Uterus (tissue), 4 donors: ENCODE measurements around the gene SGMS1. TPM values are rescaled to one million over a fixed set of nuclear protein-coding genes. Genes with fewer than 3 reads are reported as not detected.
"Not testable (repeated sequence)": the region's sequence is repeated elsewhere in the genome, so short reads cannot be mapped to it uniquely, and the experiment has no call there.

ENCODE experiments used
- DNase-seq, 2 donors: peaks; one replicate each; pipeline ENCODE4 v3.0.0-alpha.2; 2019 to 2020
- H3K27ac ChIP-seq, 2 donors: fragments of 200-600 bp; sonication (generic); 1 replicate in 1 of 2; 2 replicates in 1 of 2; pipeline ENCODE4 v1.5.1; 2016 to 2018
- H3K27me3 ChIP-seq, 2 donors: fragments of 200-600 bp; sonication (generic); one replicate each; pipeline ENCODE4 v1.5.1; 2018 to 2019; ENCODE audit warnings: control low read depth in 1 of 2
- H3K36me3 ChIP-seq, 2 donors: fragments of 200-600 bp; sonication (generic); one replicate each; pipeline ENCODE4 v1.5.1; 2019; ENCODE audit warnings: control low read depth in 1 of 2
- H3K4me1 ChIP-seq, 2 donors: fragments of 200-600 bp; sonication (generic); one replicate each; pipeline ENCODE4 v1.5.1; 2018 to 2019; ENCODE audit warnings: control low read depth in 1 of 2
- H3K4me3 ChIP-seq, 2 donors: fragments of 200-600 bp; sonication (generic); 1 replicate in 1 of 2; 2 replicates in 1 of 2; pipeline ENCODE4 v1.5.1; 2018 to 2019; ENCODE audit warnings: mild to moderate bottlenecking in 1 of 2
- H3K9me3 ChIP-seq, 2 donors: fragments of 200-600 bp; sonication (generic); one replicate each; pipeline ENCODE4 v1.5.1; 2019; ENCODE audit warnings: control low read depth in 1 of 2
- CTCF ChIP-seq, 4 experiments: fragments of 200-600 bp in 2 of 4; fragments of 450-650 bp in 2 of 4; sonication (generic) in 2 of 4; IDR thresholded peaks; one replicate each; pipeline ENCODE4 v1.5.1; 2016 to 2019; ENCODE audit warnings: antibody characterized with exemption in 4 of 4, mild to moderate bottlenecking in 2 of 4, moderate library complexity in 1 of 4
- POLR2A ChIP-seq, 2 donors: fragments of 450-650 bp; IDR thresholded peaks; one replicate each; pipeline ENCODE4 v1.6.1; 2016; ENCODE audit warnings: antibody characterized with exemption in 2 of 2, mild to moderate bottlenecking in 1 of 2, moderate library complexity in 1 of 2
- intact Hi-C: fragments of 100-400 bp; cut with DNase I; formaldehyde crosslinking; loops from one replicate; pipeline ENCODE4 v1.15.1; 2023; ENCODE audit warnings: low total_unique reads
- total RNA-seq, 4 donors: library from RNA; depleted of rRNA in 3 of 4; stranded (reverse); fragments of >200 nt in 3 of 4; gene quantifications; one replicate each; pipeline versions ENCODE4 v1.1.0 to v1.2.4, GENCODE V29; 2014 to 2023
- donor health status: DM: yes; HTN: yes; CAD: no.

SGMS1 gene
- total RNA-seq, 4 donors from 2014 or later, result 38.0 to 102 (median 57.7) TPM

GRCh38 chr10:50361946-50362345 is 261.8 kb downstream of the SGMS1 start:
- no peak overlapping the region for H3K27ac ChIP-seq

GRCh38 chr10:50360077-50360850 is 263.5 kb downstream of the SGMS1 start:
- Histone ChIP-seq H3K36me3 (no peaks in the 10 kb centered on the region), H3K27me3 (no peaks in the 10 kb centered on the region), H3K4me3 (no peak overlapping the region), H3K27ac (peak overlapping the region; percentile 24 to 39), H3K4me1 (no peaks in the 10 kb centered on the region), H3K9me3 (no peaks in the 10 kb centered on the region)
- TF ChIP-seq POLR2A (IDR thresholded peaks at IDR 0.05) (no peak), CTCF (IDR thresholded peaks at IDR 0.05) (no peak)
- intact Hi-C loops, result no loop called here
- no peak for DNase-seq

More at GRCh38 chr10:50361946-50362345, 261.8 kb downstream of the SGMS1 start:
- Histone ChIP-seq H3K27me3 (no peaks in the 10 kb centered on the region), H3K4me3 (no peak overlapping the region), H3K36me3 (no peaks in the 10 kb centered on the region), H3K4me1 (no peaks in the 10 kb centered on the region), H3K9me3 (no peaks in the 10 kb centered on the region)
- no peak for TF ChIP-seq POLR2A (IDR thresholded peaks at IDR 0.05)
- no peak for TF ChIP-seq CTCF (IDR thresholded peaks at IDR 0.05)
- no peak for DNase-seq
- intact Hi-C loops, result no loop called here

- H3K27me3 ChIP-seq, result no peaks in the 10 kb centered on the region
- no peak overlapping the region for H3K4me3 ChIP-seq
- DNase-seq, result no peak
- no peaks in the 10 kb centered on the region for H3K36me3 ChIP-seq
- H3K9me3 ChIP-seq, result no peaks in the 10 kb centered on the region
- no peak for TF ChIP-seq CTCF (IDR thresholded peaks at IDR 0.05)
- TF ChIP-seq POLR2A (IDR thresholded peaks at IDR 0.05), result no peak
- no peaks in the 10 kb centered on the region for H3K4me1 ChIP-seq
- intact Hi-C loops, result no loop called here
- H3K27ac ChIP-seq, result no peak overlapping the region
Measured at GRCh38 chr10:50358925-50359687, 264.6 kb downstream of the SGMS1 start.

GRCh38 chr10:50358411-50358810 is 265.3 kb downstream of the SGMS1 start:
- no peaks in the 10 kb centered on the region for H3K27me3 ChIP-seq
- no peak overlapping the region for H3K27ac ChIP-seq
- intact Hi-C loops, result no loop called here

GRCh38 chr10:50356481-50356832 is 267.3 kb downstream of the SGMS1 start:
- H3K9me3 ChIP-seq, DNase-seq, H3K27me3 ChIP-seq, H3K4me1 ChIP-seq, H3K4me3 ChIP-seq, H3K27ac ChIP-seq, intact Hi-C loops, H3K36me3 ChIP-seq: not testable (repeated sequence)

More at GRCh38 chr10:50358411-50358810, 265.3 kb downstream of the SGMS1 start:
- H3K4me1 ChIP-seq, result no peaks in the 10 kb centered on the region
- no peaks in the 10 kb centered on the region for H3K36me3 ChIP-seq
- H3K4me3 ChIP-seq, result no peak overlapping the region
- TF ChIP-seq POLR2A (IDR thresholded peaks at IDR 0.05) (no peak), CTCF (IDR thresholded peaks at IDR 0.05) (no peak)
- no peak for DNase-seq
- no peaks in the 10 kb centered on the region for H3K9me3 ChIP-seq

- H3K4me3 ChIP-seq, H3K9me3 ChIP-seq, intact Hi-C loops, H3K36me3 ChIP-seq, H3K4me1 ChIP-seq, DNase-seq, H3K27me3 ChIP-seq, H3K27ac ChIP-seq: not testable (repeated sequence)
Measured at GRCh38 chr10:50355693-50356480, 267.9 kb downstream of the SGMS1 start.
